PFSK-1 (cell line): ENCODE data around the gene PCED1A. TPM values are rescaled to one million over a fixed set of nuclear protein-coding genes. Genes with fewer than 3 reads are reported as not detected.

Experiments used
- FOXP2 ChIP-seq: optimal IDR thresholded peaks from 2 replicates; pipeline ENCODE3; 2011; ENCODE audit warnings: borderline replicate concordance, control low read depth, inconsistent platforms; ENCODE audit not compliant: insufficient read depth; ENCODE audit errors: extremely low read length, extremely low read depth
- POLR2AphosphoS5 ChIP-seq: IDR thresholded peaks from 2 replicates; pipeline ENCODE4 v1.6.1; 2012; ENCODE audit warnings: low read depth, mild to moderate bottlenecking, control low read depth, low read length, moderate library complexity
- REST ChIP-seq, 2 experiments: IDR thresholded peaks; 2 replicates each; pipeline versions ENCODE4 v1.6.1 to v1.8.0; 2011 to 2012; ENCODE audit warnings: low read depth in 2 of 2, low read length in 2 of 2, control low read depth in 1 of 2, inconsistent platforms in 1 of 2, mild to moderate bottlenecking in 1 of 2, moderate library complexity in 1 of 2; ENCODE audit not compliant: insufficient read depth in 1 of 2
- SIN3A ChIP-seq: IDR thresholded peaks from 2 replicates; pipeline ENCODE4 v1.6.1; 2012; ENCODE audit warnings: mild to moderate bottlenecking, low read length, moderate library complexity, borderline replicate concordance; ENCODE audit not compliant: insufficient read depth
- TAF1 ChIP-seq: IDR thresholded peaks from 2 replicates; pipeline ENCODE4 v1.6.1; 2012; ENCODE audit warnings: low read length, control low read depth, borderline replicate concordance; ENCODE audit not compliant: insufficient read depth
- polyA plus RNA-seq: library from polyadenylated mRNA; unstranded; fragments of >200 nt; gene quantifications from one replicate; pipeline ENCODE4 v1.2.1, GENCODE V29; 2012; ENCODE audit warnings: low read depth, missing spikeins; ENCODE audit not compliant: insufficient read length

Gene PCED1A, protein sequence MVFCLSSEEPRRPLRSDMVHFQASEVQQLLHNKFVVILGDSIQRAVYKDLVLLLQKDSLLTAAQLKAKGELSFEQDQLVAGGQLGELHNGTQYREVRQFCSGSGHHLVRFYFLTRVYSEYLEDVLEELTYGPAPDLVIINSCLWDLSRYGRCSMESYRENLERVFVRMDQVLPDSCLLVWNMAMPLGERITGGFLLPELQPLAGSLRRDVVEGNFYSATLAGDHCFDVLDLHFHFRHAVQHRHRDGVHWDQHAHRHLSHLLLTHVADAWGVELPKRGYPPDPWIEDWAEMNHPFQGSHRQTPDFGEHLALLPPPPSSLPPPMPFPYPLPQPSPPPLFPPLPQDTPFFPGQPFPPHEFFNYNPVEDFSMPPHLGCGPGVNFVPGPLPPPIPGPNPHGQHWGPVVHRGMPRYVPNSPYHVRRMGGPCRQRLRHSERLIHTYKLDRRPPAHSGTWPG
- polyA plus RNA-seq = 49.5 TPM

- TF ChIP-seq REST (IDR thresholded peaks at IDR 0.05; ENCODE audit: insufficient read depth in 1 of 2, low read depth in 2 of 2, low read length in 2 of 2) = no peak
- peak; percentile 85 for TF ChIP-seq TAF1
- TF ChIP-seq FOXP2 = no peak
- peak; percentile 91; the same call in 1 of the 2 replicates for TF ChIP-seq SIN3A
- TF ChIP-seq POLR2AphosphoS5 = peak; percentile 71; the same call in 1 of the 2 replicates
Observed at GRCh38 chr20:2840138-2840966, at the start of gene PCED1A, which contains the start of gene VPS16. PCED1A (minus strand) TSS chr20:2840655; CDS start chr20:2839912, 743 bp downstream. VPS16 (plus strand) TSS chr20:2840745; CDS start chr20:2840775, 30 bp downstream.

DNA sequence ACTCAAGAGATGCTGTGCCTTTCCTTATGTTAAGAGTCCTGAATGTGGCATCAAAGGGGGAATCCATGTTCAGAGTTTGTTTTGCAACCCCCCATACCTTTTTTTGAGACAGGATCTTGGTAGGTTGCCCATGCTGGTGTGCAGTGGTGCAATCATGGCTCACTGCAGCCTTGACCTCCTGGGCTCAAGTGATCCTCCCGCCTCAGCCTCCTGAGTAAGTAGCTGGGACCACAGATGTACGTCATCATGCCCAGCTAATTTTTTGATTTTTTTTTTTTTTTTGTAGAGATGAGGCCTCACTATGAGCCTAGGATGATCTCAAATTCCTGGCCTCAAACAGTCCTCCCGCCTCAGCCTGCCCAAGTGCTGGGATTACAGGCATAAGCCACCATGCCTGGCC, 49.3 kb upstream of the PCED1A start:
- no peak for TF ChIP-seq SIN3A
- TF ChIP-seq TAF1 = no peak

DNA sequence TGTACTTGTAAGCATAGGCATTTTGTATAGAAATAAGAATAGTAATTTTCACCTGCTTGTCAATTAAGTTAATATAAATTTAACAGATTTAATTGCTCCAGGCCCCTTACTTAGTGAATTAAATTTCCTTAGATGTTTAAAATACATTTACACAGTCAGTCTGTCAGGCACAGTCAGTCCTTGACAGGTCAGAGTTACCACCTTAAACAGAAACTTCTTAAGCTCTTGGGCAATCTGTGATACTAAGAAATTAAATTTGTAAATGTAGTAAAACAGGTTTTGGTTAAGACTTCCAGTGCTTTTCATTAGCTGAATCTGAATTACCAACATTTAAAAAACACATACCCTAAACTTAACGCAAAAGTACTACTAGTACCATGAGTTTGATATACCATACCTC, 48.8 kb upstream of the PCED1A start:
- TF ChIP-seq TAF1 = no peak
- no peak for TF ChIP-seq SIN3A
- no peak for TF ChIP-seq POLR2AphosphoS5
- no peak for TF ChIP-seq FOXP2
- TF ChIP-seq REST (IDR thresholded peaks at IDR 0.05; ENCODE audit: insufficient read depth in 1 of 2, low read depth in 2 of 2, low read length in 2 of 2) = no peak

DNA sequence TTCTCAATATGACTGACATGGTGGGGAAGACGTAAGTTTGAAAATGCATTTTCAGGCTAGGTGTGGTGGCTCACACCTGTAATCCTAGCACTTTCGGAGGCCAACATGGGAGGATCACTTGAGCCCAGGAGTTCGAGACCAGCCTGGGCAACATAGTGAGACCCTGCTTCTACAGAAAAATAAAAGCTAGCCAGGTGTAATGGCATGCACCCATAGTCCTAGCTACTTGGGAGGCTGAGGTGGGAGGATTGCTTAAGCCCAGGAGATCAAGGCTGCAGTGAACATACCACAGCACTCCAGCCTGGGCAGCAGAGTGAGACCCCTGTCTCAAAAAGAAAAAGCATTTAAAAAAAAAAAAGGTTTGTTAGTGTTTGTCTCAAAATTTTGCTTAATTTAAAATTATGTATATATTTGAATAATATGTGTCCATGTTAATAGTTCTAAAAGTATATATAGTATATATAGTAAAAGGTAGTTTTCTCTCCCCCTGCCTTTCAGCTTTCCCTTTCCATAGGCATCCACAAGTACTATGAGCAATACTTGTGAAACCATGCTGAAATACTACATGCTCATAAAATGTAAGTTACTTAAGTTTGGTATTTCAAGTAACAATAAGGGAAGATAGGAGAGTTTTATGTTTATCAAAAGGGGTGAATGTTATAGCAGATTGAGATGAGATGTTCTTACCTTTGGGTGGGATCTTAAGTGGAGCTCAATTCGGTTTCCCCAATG, 47.9 kb upstream of the PCED1A start:
- no peak for TF ChIP-seq FOXP2

DNA sequence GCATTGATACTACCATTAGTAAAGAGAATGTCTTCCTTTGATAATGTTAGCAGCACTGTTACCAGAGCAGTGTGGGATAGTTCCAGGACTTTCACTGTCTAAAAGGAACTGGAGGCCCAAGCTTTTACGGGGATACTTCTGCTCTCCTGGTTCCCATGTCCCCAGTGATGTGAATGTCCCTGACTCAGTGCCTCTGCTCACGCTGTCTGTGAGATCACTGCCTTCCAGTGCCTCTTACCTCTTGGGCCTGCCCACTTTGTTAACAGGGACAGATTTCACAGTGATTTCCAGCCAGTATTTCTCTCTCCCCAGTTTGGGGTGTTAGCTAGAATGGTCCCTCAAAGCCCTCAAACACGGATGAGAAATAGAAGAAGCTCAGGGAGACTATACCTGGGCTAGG, 47.3 kb upstream of the PCED1A start:
- TF ChIP-seq FOXP2 = no peak
- no peak for TF ChIP-seq REST (IDR thresholded peaks at IDR 0.05; ENCODE audit: insufficient read depth in 1 of 2, low read depth in 2 of 2, low read length in 2 of 2)
- no peak for TF ChIP-seq TAF1
- TF ChIP-seq POLR2AphosphoS5 = no peak
- no peak for TF ChIP-seq SIN3A
